ENCODE results near the gene BTLA. TPM values are rescaled to one million over a fixed set of nuclear protein-coding genes. Genes with fewer than 3 reads are reported as not detected.

The BTLA gene
- total and polyA plus RNA-seq, 2 of the 13 experiments (the other 11 are each of a cell fraction or from before 2014, with no cell fraction given), result not detected

- no peak for DNase-seq (ENCODE audit: low spot score)
- CTCF ChIA-PET (ENCODE audit: low intra/inter-chr PET ratio, low total read pairs), result no interaction called here
Observed at GRCh38 chr3:112539825-112540650, 40.8 kb upstream of the BTLA start.

DNA sequence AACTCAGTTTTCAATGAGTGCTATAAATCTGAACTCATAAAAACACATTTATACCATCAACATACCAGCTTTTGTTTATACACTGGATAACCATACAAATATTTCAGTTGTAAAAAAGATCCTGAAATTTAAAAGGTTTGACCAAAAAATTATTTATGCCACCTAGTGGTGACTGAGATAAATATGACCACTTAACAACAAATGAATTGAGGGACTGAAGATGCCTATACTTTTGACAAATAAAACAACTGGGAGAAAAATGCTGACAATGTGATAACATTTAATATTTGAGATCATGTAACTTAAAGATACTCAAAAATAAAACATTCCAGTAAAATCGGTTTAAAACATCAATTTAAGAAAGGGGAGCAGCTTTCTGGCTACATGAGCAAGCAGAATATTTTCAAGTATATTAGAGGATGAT is 32.1 kb upstream of the BTLA start:
- H3K4me1 ChIP-seq (ENCODE audit: insufficient read depth, low read length), result no peaks in the 10 kb centered on the region
- H2AFZ ChIP-seq (ENCODE audit: low read length), result no peak overlapping the region
- H3K79me2 ChIP-seq (ENCODE audit: insufficient read depth, low read length), result no peaks in the 10 kb centered on the region
- no peak overlapping the region for H3K27ac ChIP-seq (ENCODE audit: extremely low read length, insufficient read depth, low read length)
- no peak overlapping the region for H3K4me3 ChIP-seq (replicated peaks in 1 of 3; ENCODE audit: insufficient read depth in 1 of 3, low read depth in 2 of 3, low read length in 3 of 3)
- no TSS peak for BruUV-seq (replicated peaks)
- 0% methylated on average over 1 of the region's 1 CpG for WGBS (ENCODE audit: low lambda C conversion rate)
- FAIRE-seq (no peak), ATAC-seq (no peak), DNase-seq (ENCODE audit: low spot score) (peak; percentile 3)
- no peak overlapping the region for H3K4me2 ChIP-seq (ENCODE audit: low read depth, low read length)
- in situ Hi-C loops (cut with HindIII; ENCODE audit: extremely low pct_ligation_motif_present, low pct_unique_long_range_greater_than_20kb), result loop anchor here (10.0 kb wide), 2 partner anchors 207 to 417 kb away; no protein-coding TSS in a partner anchor
- no peaks in the 10 kb centered on the region for H3K27me3 ChIP-seq (ENCODE audit: control insufficient read depth in 1 of 2, insufficient read depth in 2 of 2, low read length in 2 of 2)
- ChIA-PET CTCF (ENCODE audit: low intra/inter-chr PET ratio, low total read pairs) (interaction anchor here (1.4 to 1.9 kb wide), 3 partner anchors 238 to 419 kb away, joined by 6 to 7 read pairs (median 6); partner anchors contain the start of gene SLC9C1), POLR2A (no interaction called here)
- H4K20me1 ChIP-seq (ENCODE audit: insufficient read depth, low read length), result no peaks in the 10 kb centered on the region; the same call in 1 of the 2 replicates
- intact Hi-C loops (cut with micrococcal nuclease; ENCODE audit: unreplicated experiment), result loop anchor here (1.0 to 5.0 kb wide), 3 partner anchors 204 to 394 kb away; no protein-coding TSS in a partner anchor
- no peaks in the 10 kb centered on the region for H3K9me3 ChIP-seq (ENCODE audit: low read length)
- H3K9ac ChIP-seq (ENCODE audit: insufficient read depth, low read depth, low read length), result no peak overlapping the region
- H3K36me3 ChIP-seq (replicated peaks in 1 of 2; ENCODE audit: control insufficient read depth in 1 of 2, insufficient read depth in 2 of 2, low read length in 2 of 2), result peaks cover 1 to 11% of the 10 kb centered on the region in 2 experiments; a peak in 4 of 5 replicates
- no peak for TF ChIP-seq ZNF878 (CRISPR knock-in tag; IDR thresholded peaks at IDR 0.05)
- no peak for TF ChIP-seq ZNF253 (CRISPR knock-in tag; IDR thresholded peaks at IDR 0.05; ENCODE audit: borderline replicate concordance)
- TF ChIP-seq KLF13 (CRISPR knock-in tag; IDR thresholded peaks at IDR 0.05), result no peak
- peak; percentile 81 for TF ChIP-seq MAFF (IDR thresholded peaks at IDR 0.05; ENCODE audit: low read depth, low read length)
- TF ChIP-seq HOXA5 (CRISPR knock-in tag; IDR thresholded peaks at IDR 0.05), result no peak
- peak; percentile 41 for TF ChIP-seq SMC3 (IDR thresholded peaks at IDR 0.05; ENCODE audit: low read length)
- no peak for TF ChIP-seq ZNF563 (CRISPR knock-in tag; IDR thresholded peaks at IDR 0.05)
- TF ChIP-seq ZNF282 (IDR thresholded peaks at IDR 0.05; ENCODE audit: partially characterized antibody), result no peak
- no peak for TF ChIP-seq ZMYM2 (CRISPR knock-in tag; IDR thresholded peaks at IDR 0.05)
- peak; percentile 84 to 86 for TF ChIP-seq MAFK (conservative IDR thresholded peaks at IDR 0.05 in 1 of 2, IDR thresholded peaks at IDR 0.05 in 1 of 2; ENCODE audit: low read length in 2 of 2)
- TF ChIP-seq KLF9 (CRISPR knock-in tag; IDR thresholded peaks at IDR 0.05; ENCODE audit: low read depth), result no peak
- TF ChIP-seq GTF3A (CRISPR knock-in tag; conservative IDR thresholded peaks at IDR 0.05), result no peak
- TF ChIP-seq FLYWCH1 (CRISPR knock-in tag; IDR thresholded peaks at IDR 0.05), result no peak
- TF ChIP-seq, protein P1, sequence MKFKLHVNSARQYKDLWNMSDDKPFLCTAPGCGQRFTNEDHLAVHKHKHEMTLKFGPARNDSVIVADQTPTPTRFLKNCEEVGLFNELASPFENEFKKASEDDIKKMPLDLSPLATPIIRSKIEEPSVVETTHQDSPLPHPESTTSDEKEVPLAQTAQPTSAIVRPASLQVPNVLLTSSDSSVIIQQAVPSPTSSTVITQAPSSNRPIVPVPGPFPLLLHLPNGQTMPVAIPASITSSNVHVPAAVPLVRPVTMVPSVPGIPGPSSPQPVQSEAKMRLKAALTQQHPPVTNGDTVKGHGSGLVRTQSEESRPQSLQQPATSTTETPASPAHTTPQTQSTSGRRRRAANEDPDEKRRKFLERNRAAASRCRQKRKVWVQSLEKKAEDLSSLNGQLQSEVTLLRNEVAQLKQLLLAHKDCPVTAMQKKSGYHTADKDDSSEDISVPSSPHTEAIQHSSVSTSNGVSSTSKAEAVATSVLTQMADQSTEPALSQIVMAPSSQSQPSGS (CRISPR knock-in tag; IDR thresholded peaks at IDR 0.05), result no peak

More at GRCh38 chr3:112539825-112540650, 40.8 kb upstream of the BTLA start:
- POLR2A ChIA-PET, result no interaction called here
- in situ Hi-C loops (cut with HindIII; ENCODE audit: extremely low pct_ligation_motif_present, low pct_unique_long_range_greater_than_20kb), result loop anchor here (10.0 kb wide), 2 partner anchors 215 to 425 kb away; no protein-coding TSS in a partner anchor
- ATAC-seq (no peak), FAIRE-seq (no peak)
- no peaks in the 10 kb centered on the region for H4K20me1 ChIP-seq (ENCODE audit: insufficient read depth, low read length)
- H3K27ac ChIP-seq (ENCODE audit: extremely low read length, insufficient read depth, low read length), result no peak overlapping the region
- H3K79me2 ChIP-seq (ENCODE audit: insufficient read depth, low read length), result no peaks in the 10 kb centered on the region
- H3K27me3 ChIP-seq (ENCODE audit: control insufficient read depth in 1 of 2, insufficient read depth in 2 of 2, low read length in 2 of 2), result no peaks in the 10 kb centered on the region
- TF ChIP-seq SMC3 (IDR thresholded peaks at IDR 0.05; ENCODE audit: low read length) (no peak), ZNF562 (CRISPR knock-in tag; IDR thresholded peaks at IDR 0.05; ENCODE audit: borderline replicate concordance) (no peak), RFX3 (CRISPR knock-in tag; IDR thresholded peaks at IDR 0.05) (no peak)
- TF ChIP-seq, protein P2, sequence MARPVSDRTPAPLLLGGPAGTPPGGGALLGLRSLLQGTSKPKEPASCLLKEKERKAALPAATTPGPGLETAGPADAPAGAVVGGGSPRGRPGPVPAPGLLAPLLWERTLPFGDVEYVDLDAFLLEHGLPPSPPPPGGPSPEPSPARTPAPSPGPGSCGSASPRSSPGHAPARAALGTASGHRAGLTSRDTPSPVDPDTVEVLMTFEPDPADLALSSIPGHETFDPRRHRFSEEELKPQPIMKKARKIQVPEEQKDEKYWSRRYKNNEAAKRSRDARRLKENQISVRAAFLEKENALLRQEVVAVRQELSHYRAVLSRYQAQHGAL (CRISPR knock-in tag; IDR thresholded peaks at IDR 0.05; ENCODE audit: not compliant biosample characterization), result no peak
- WGBS (ENCODE audit: low lambda C conversion rate), result 95% methylated on average over 1 of the region's 1 CpG
- no peaks in the 10 kb centered on the region for H3K9me3 ChIP-seq (ENCODE audit: low read length)
- H3K4me3 ChIP-seq (replicated peaks in 1 of 3; ENCODE audit: insufficient read depth in 1 of 3, low read depth in 2 of 3, low read length in 3 of 3), result no peak overlapping the region
- intact Hi-C loops (cut with micrococcal nuclease; ENCODE audit: unreplicated experiment), result no loop called here
- no peak overlapping the region for H3K4me2 ChIP-seq (ENCODE audit: low read depth, low read length)
- peaks cover 3 to 20% of the 10 kb centered on the region in 2 experiments; a peak in 3 of 5 replicates for H3K36me3 ChIP-seq (replicated peaks in 1 of 2; ENCODE audit: control insufficient read depth in 1 of 2, insufficient read depth in 2 of 2, low read length in 2 of 2)
- no peaks in the 10 kb centered on the region for H3K4me1 ChIP-seq (ENCODE audit: insufficient read depth, low read length)
- no peak overlapping the region for H2AFZ ChIP-seq (ENCODE audit: low read length)
- BruUV-seq (replicated peaks), result no TSS peak
- H3K9ac ChIP-seq (ENCODE audit: insufficient read depth, low read depth, low read length), result no peak overlapping the region

All from HepG2 (cell line).